ENCODE measurements around the gene LILRB3.
"Not testable (repeated sequence)": the region's sequence is repeated elsewhere in the genome, so short reads cannot be mapped to it uniquely, and the experiment has no call there.

DNA sequence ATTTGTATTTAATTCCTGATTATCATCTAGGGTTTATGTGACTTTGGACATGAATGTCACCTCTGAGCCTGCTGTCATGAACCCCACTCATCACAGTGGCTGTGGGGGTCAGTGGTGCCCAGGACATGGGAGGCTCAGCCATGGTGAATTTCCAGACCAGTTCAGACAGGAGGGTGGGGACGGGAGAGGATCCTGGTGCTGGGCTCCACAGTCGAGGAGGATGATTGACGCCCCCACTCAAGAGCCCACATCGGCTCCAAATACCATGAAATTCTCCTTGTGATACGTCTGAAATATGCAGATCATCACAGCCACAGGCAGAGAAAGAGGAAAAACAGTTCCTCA is 1.1 kb upstream of the LILRB3 start:
- TF ChIP-seq, protein P1, sequence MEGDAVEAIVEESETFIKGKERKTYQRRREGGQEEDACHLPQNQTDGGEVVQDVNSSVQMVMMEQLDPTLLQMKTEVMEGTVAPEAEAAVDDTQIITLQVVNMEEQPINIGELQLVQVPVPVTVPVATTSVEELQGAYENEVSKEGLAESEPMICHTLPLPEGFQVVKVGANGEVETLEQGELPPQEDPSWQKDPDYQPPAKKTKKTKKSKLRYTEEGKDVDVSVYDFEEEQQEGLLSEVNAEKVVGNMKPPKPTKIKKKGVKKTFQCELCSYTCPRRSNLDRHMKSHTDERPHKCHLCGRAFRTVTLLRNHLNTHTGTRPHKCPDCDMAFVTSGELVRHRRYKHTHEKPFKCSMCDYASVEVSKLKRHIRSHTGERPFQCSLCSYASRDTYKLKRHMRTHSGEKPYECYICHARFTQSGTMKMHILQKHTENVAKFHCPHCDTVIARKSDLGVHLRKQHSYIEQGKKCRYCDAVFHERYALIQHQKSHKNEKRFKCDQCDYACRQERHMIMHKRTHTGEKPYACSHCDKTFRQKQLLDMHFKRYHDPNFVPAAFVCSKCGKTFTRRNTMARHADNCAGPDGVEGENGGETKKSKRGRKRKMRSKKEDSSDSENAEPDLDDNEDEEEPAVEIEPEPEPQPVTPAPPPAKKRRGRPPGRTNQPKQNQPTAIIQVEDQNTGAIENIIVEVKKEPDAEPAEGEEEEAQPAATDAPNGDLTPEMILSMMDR (IDR thresholded peaks at IDR 0.05): not testable (repeated sequence)
- TF ChIP-seq POLR2A (IDR thresholded peaks at IDR 0.05): not testable (repeated sequence)

All from heart left ventricle (tissue), 13 donors.